ENCODE measurements around the gene NKX2-1.

- TF ChIP-seq CTCF (conservative IDR thresholded peaks at IDR 0.05; ENCODE audit: low read depth, low read length), result no peak
- TF ChIP-seq EZH2phosphoT487 (IDR thresholded peaks at IDR 0.05; ENCODE audit: borderline replicate concordance, low read length), result no peak
Measured at GRCh38 chr14:36471431-36471830, 48.6 kb downstream of the NKX2-1 start.

Measured in PC-3 (cell line).